Neural progenitor cell (in vitro differentiated cells): Measurements from ENCODE around the gene FAM168B. TPM values are rescaled to one million over a fixed set of nuclear protein-coding genes. Genes with fewer than 3 reads are reported as not detected.
"Not testable (repeated sequence)": the region's sequence is repeated elsewhere in the genome, so short reads cannot be mapped to it uniquely, and the experiment has no call there.

Source experiments
- DNase-seq: peaks from one replicate; pipeline ENCODE4 v3.0.0-alpha.2; 2016; ENCODE audit warnings: low spot score
- H2AFZ ChIP-seq: fragments of 200-600 bp; sonication (generic); replicated peaks from 2 replicates; pipeline ENCODE4 v1.6.1; 2016; ENCODE audit warnings: antibody characterized with exemption
- H3F3A ChIP-seq: fragments of 200-600 bp; sonication (generic); 2 replicates; pipeline ENCODE4 v1.6.1; 2016; ENCODE audit warnings: antibody characterized with exemption, low read depth
- H3K27ac ChIP-seq: fragments of 200-600 bp; sonication (generic); 2 replicates; pipeline ENCODE4 v1.5.1; 2016; ENCODE audit warnings: mild to moderate bottlenecking
- H3K27me3 ChIP-seq: fragments of 200-600 bp; sonication (generic); 2 replicates; pipeline ENCODE4 v1.6.1; 2016; ENCODE audit warnings: mild to moderate bottlenecking, moderate library complexity
- H3K36me3 ChIP-seq: fragments of 200-600 bp; sonication (generic); 2 replicates; pipeline ENCODE4 v1.5.1; 2016
- H3K4me1 ChIP-seq: fragments of 200-600 bp; sonication (generic); 2 replicates; pipeline ENCODE4 v1.6.1; 2016; ENCODE audit warnings: mixed run types
- H3K4me2 ChIP-seq: fragments of 200-600 bp; sonication (generic); 2 replicates; pipeline ENCODE4 v1.6.1; 2016
- H3K4me3 ChIP-seq: fragments of 200-600 bp; sonication (generic); 2 replicates; pipeline ENCODE4 v1.5.1; 2016
- H3K79me2 ChIP-seq: fragments of 200-600 bp; sonication (generic); 2 replicates; pipeline ENCODE4 v1.6.1; 2016; ENCODE audit warnings: low read depth
- H3K9ac ChIP-seq: fragments of 200-600 bp; sonication (generic); 2 replicates; pipeline ENCODE4 v1.6.1; 2016
- H3K9me3 ChIP-seq: fragments of 200-600 bp; sonication (generic); 2 replicates; pipeline ENCODE4 v1.5.1; 2016; ENCODE audit warnings: low read depth
- H4K20me1 ChIP-seq: fragments of 200-600 bp; sonication (generic); 2 replicates; pipeline ENCODE4 v1.6.1; 2016; ENCODE audit warnings: low read depth
- H3K27ac Mint-ChIP-seq: 3 replicates; pipeline ENCODE4 v1.8.0; 2021; ENCODE audit warnings: mixed read lengths
- H3K27me3 Mint-ChIP-seq: 2 replicates; pipeline ENCODE4 v1.8.0; 2022; ENCODE audit warnings: low read depth, mild to moderate bottlenecking, inconsistent platforms, moderate library complexity, mixed read lengths; ENCODE audit not compliant: insufficient read depth
- H3K36me3 Mint-ChIP-seq: 3 replicates; pipeline ENCODE4 v1.8.0; 2021; ENCODE audit warnings: mixed read lengths
- H3K4me1 Mint-ChIP-seq: 3 replicates; pipeline ENCODE4 v1.8.0; 2021; ENCODE audit warnings: mixed read lengths
- H3K4me3 Mint-ChIP-seq: 3 replicates; pipeline ENCODE4 v1.8.0; 2021; ENCODE audit warnings: mild to moderate bottlenecking, moderate library complexity, mixed read lengths
- H3K9me3 Mint-ChIP-seq: 3 replicates; pipeline ENCODE4 v1.8.0; 2020; ENCODE audit warnings: mixed read lengths
- CTCF ChIP-seq: fragments of 200-600 bp; sonication (generic); IDR thresholded peaks from 2 replicates; pipeline ENCODE4 v1.5.1; 2017; ENCODE audit warnings: antibody characterized with exemption, mild to moderate bottlenecking
- EZH2 ChIP-seq: fragments of 200-600 bp; sonication (generic); IDR thresholded peaks from 2 replicates; pipeline ENCODE4 v1.6.1; 2017; ENCODE audit warnings: antibody characterized with exemption, mild to moderate bottlenecking, moderate library complexity
- EZH2phosphoT487 ChIP-seq: fragments of 200-600 bp; sonication (generic); IDR thresholded peaks from 2 replicates; pipeline ENCODE4 v1.6.1; 2017; ENCODE audit warnings: antibody characterized with exemption
- total RNA-seq: library from RNA; depleted of rRNA; stranded (reverse); fragments of >200 nt; gene quantifications from 2 replicates; pipeline ENCODE4 v1.2.3, GENCODE V29; 2015; ENCODE audit warnings: low replicate concordance

The FAM168B gene
- total RNA-seq, 1 donor from 2014 or later: 63.0 TPM

- H3K4me1 Mint-ChIP-seq: peaks cover 5% of the 10 kb centered on the region
- H3K27ac ChIP-seq: no peak overlapping the region
- no peak overlapping the region for H2AFZ ChIP-seq
- no peak overlapping the region for H3K9ac ChIP-seq
- no peak for TF ChIP-seq CTCF
- TF ChIP-seq EZH2phosphoT487: no peak
- no peak for TF ChIP-seq EZH2
- no peaks in the 10 kb centered on the region for H3K9me3 ChIP-seq
- H3K79me2 ChIP-seq: peaks cover 99% of the 10 kb centered on the region
- H3K36me3 Mint-ChIP-seq: peaks cover 34% of the 10 kb centered on the region
- H4K20me1 ChIP-seq: peaks cover 36% of the 10 kb centered on the region
- H3K4me2 ChIP-seq: no peak overlapping the region
- H3F3A ChIP-seq: no peaks in the 10 kb centered on the region
- no peak overlapping the region for H3K4me3 ChIP-seq
- no peaks in the 10 kb centered on the region for H3K27me3 ChIP-seq
- H3K36me3 ChIP-seq: no peaks in the 10 kb centered on the region
- no peak for DNase-seq
- H3K9me3 Mint-ChIP-seq: no peaks in the 10 kb centered on the region
- H3K27me3 Mint-ChIP-seq: no peaks in the 10 kb centered on the region
- H3K27ac Mint-ChIP-seq: no peak overlapping the region
- no peak overlapping the region for H3K4me3 Mint-ChIP-seq
- no peaks in the 10 kb centered on the region for H3K4me1 ChIP-seq
Measured at GRCh38 chr2:131115752-131116151, 22.5 kb upstream of the FAM168B start.

- peaks cover 33% of the 10 kb centered on the region for H4K20me1 ChIP-seq
- H3K79me2 ChIP-seq: peaks cover 99% of the 10 kb centered on the region
- not testable (repeated sequence) for H3K4me2 ChIP-seq, H3K4me3 ChIP-seq, DNase-seq, H3F3A ChIP-seq, H3K27me3 ChIP-seq, H3K36me3 ChIP-seq, H3K27ac Mint-ChIP-seq, H3K9ac ChIP-seq, H3K4me3 Mint-ChIP-seq, H3K9me3 ChIP-seq, H3K27me3 Mint-ChIP-seq, H2AFZ ChIP-seq, H3K4me1 ChIP-seq, H3K9me3 Mint-ChIP-seq, H3K4me1 Mint-ChIP-seq, H3K27ac ChIP-seq
- peaks cover 35% of the 10 kb centered on the region for H3K36me3 Mint-ChIP-seq
Measured at GRCh38 chr2:131114950-131115349, 21.7 kb upstream of the FAM168B start.

GRCh38 chr2:131113566-131114227 lies 20.4 kb upstream of the FAM168B start:
- no peak for DNase-seq
- Histone ChIP-seq H3K4me2 (no peak overlapping the region), H4K20me1 (peaks cover 34% of the 10 kb centered on the region), H2AFZ (no peak overlapping the region), H3F3A (no peaks in the 10 kb centered on the region), H3K27me3 (no peaks in the 10 kb centered on the region), H3K79me2 (peaks cover 99% of the 10 kb centered on the region), H3K4me1 (no peaks in the 10 kb centered on the region), H3K36me3 (no peaks in the 10 kb centered on the region), H3K27ac (no peak overlapping the region), H3K9me3 (no peaks in the 10 kb centered on the region), H3K4me3 (no peak overlapping the region), H3K9ac (no peak overlapping the region)
- Mint-ChIP-seq H3K4me1 (no peaks in the 10 kb centered on the region), H3K9me3 (peaks cover 2% of the 10 kb centered on the region), H3K27me3 (no peaks in the 10 kb centered on the region), H3K4me3 (no peak overlapping the region), H3K27ac (no peak overlapping the region), H3K36me3 (peaks cover 35% of the 10 kb centered on the region)
- TF ChIP-seq EZH2: no peak
- TF ChIP-seq EZH2phosphoT487: no peak
- TF ChIP-seq CTCF: no peak

GRCh38 chr2:131112529-131112928 lies 19.3 kb upstream of the FAM168B start:
- Histone ChIP-seq H4K20me1 (peaks cover 44% of the 10 kb centered on the region), H2AFZ (no peak overlapping the region)
- no peak overlapping the region for H3K27ac Mint-ChIP-seq

More at GRCh38 chr2:131112529-131112928, 19.3 kb upstream of the FAM168B start:
- Histone ChIP-seq H3K79me2 (peaks cover 99% of the 10 kb centered on the region), H3K4me1 (no peaks in the 10 kb centered on the region), H3K27me3 (no peaks in the 10 kb centered on the region), H3K4me2 (no peak overlapping the region), H3K9me3 (no peaks in the 10 kb centered on the region), H3K27ac (no peak overlapping the region), H3F3A (no peaks in the 10 kb centered on the region), H3K36me3 (no peaks in the 10 kb centered on the region), H3K4me3 (no peak overlapping the region), H3K9ac (no peak overlapping the region)
- DNase-seq: no peak
- H3K27me3 Mint-ChIP-seq: no peaks in the 10 kb centered on the region
- TF ChIP-seq EZH2phosphoT487 (no peak), EZH2 (no peak), CTCF (no peak)
- no peaks in the 10 kb centered on the region for H3K4me1 Mint-ChIP-seq
- H3K36me3 Mint-ChIP-seq: peaks cover 35% of the 10 kb centered on the region
- H3K9me3 Mint-ChIP-seq: peaks cover 2% of the 10 kb centered on the region
- H3K4me3 Mint-ChIP-seq: no peak overlapping the region
